Measurements from ENCODE around the gene TMEM51. TPM values are rescaled to one million over a fixed set of nuclear protein-coding genes. Genes with fewer than 3 reads are reported as not detected.
A peak's percentile ranks its signal among the peaks of the same experiment; 100 is the strongest.

TMEM51 gene
- total RNA-seq, 1 donor from 2014 or later, result not detected

GRCh38 chr1:15244813-15245212 lies 91.3 kb downstream of the TMEM51 start:
- Histone ChIP-seq H3K27me3 (no peaks in the 10 kb centered on the region), H3K36me3 (no peaks in the 10 kb centered on the region), H3K4me1 (peaks cover 0 to 3% of the 10 kb centered on the region in 2 donors), H3K27ac (no peak overlapping the region), H3K4me3 (no peak overlapping the region), H3K9me3 (no peaks in the 10 kb centered on the region)
- no peak for TF ChIP-seq CTCF (IDR thresholded peaks at IDR 0.05)
- intact Hi-C loops (cut with DNase I), result no loop called here
- DNase-seq (ENCODE audit: low spot score in 2 of 2), result no peak

GRCh38 chr1:15245593-15246360 lies 92.2 kb downstream of the TMEM51 start:
- intact Hi-C loops (cut with DNase I), result no loop called here
- H3K36me3 ChIP-seq, result no peaks in the 10 kb centered on the region
- DNase-seq (ENCODE audit: low spot score in 2 of 2), result no peak
- no peaks in the 10 kb centered on the region for H3K27me3 ChIP-seq
- TF ChIP-seq CTCF (IDR thresholded peaks at IDR 0.05), result no peak
- peaks cover 0 to 3% of the 10 kb centered on the region in 2 donors for H3K4me1 ChIP-seq
- H3K9me3 ChIP-seq, result no peaks in the 10 kb centered on the region
- no peak overlapping the region for H3K4me3 ChIP-seq
- H3K27ac ChIP-seq, result no peak overlapping the region

GRCh38 chr1:15246960-15247614 lies 93.5 kb downstream of the TMEM51 start, which contains the start of gene FHAD1:
Gene FHAD1 (plus strand): TSS chr1:15247223. CDS start chr1:15251785, 4,562 bp downstream.
- peaks cover 0 to 3% of the 10 kb centered on the region in 2 donors for H3K4me1 ChIP-seq
- no peak for DNase-seq (ENCODE audit: low spot score in 2 of 2)
- no peaks in the 10 kb centered on the region for H3K27me3 ChIP-seq
- no peaks in the 10 kb centered on the region for H3K36me3 ChIP-seq
- no peak within 1 kb of the TSS for H3K27ac ChIP-seq
- H3K4me3 ChIP-seq, result peak within 1 kb of the TSS; percentile 42 to 57
- no peak for TF ChIP-seq CTCF (IDR thresholded peaks at IDR 0.05)
- intact Hi-C loops (cut with DNase I), result no loop called here
- no peaks in the 10 kb centered on the region for H3K9me3 ChIP-seq

GRCh38 chr1:15248216-15248615 lies 94.7 kb downstream of the TMEM51 start:
- intact Hi-C loops (cut with DNase I), result no loop called here

GRCh38 chr1:15249081-15249480 lies 95.5 kb downstream of the TMEM51 start:
- DNase-seq (ENCODE audit: low spot score in 2 of 2), result no peak
- no peak overlapping the region for H3K4me3 ChIP-seq
- no peaks in the 10 kb centered on the region for H3K27me3 ChIP-seq
- no peak for TF ChIP-seq CTCF (IDR thresholded peaks at IDR 0.05)
- no peak overlapping the region for H3K27ac ChIP-seq
- no peaks in the 10 kb centered on the region for H3K36me3 ChIP-seq
- peaks cover 0 to 3% of the 10 kb centered on the region in 2 donors for H3K4me1 ChIP-seq
- intact Hi-C loops (cut with DNase I), result no loop called here
- H3K9me3 ChIP-seq, result no peaks in the 10 kb centered on the region

More at GRCh38 chr1:15248216-15248615, 94.7 kb downstream of the TMEM51 start:
- Histone ChIP-seq H3K27me3 (no peaks in the 10 kb centered on the region), H3K27ac (no peak overlapping the region), H3K4me1 (peaks cover 0 to 3% of the 10 kb centered on the region in 2 donors), H3K4me3 (no peak overlapping the region), H3K9me3 (no peaks in the 10 kb centered on the region), H3K36me3 (no peaks in the 10 kb centered on the region)
- TF ChIP-seq CTCF (IDR thresholded peaks at IDR 0.05), result no peak
- no peak for DNase-seq (ENCODE audit: low spot score in 2 of 2)
